NCI-H2227 (cell line): ENCODE results near the gene KRTAP17-1.
"Not testable (repeated sequence)": the region's sequence is repeated elsewhere in the genome, so short reads cannot be mapped to it uniquely, and the experiment has no call there.

Experiments
- DNase-seq: peaks from one replicate; lab custom pipeline; 2025; ENCODE audit not compliant: unreplicated experiment; lab: John Stamatoyannopoulos, UW

Gene KRTAP17-1

GRCh38 chr17:41315204-41315794 lies at the start of gene KRTAP17-1:
KRTAP17-1 (minus strand) TSS chr17:41315710; CDS start chr17:41315650, 60 bp downstream.
- no peak for DNase-seq

GRCh38 chr17:41363881-41364280 lies 48.4 kb upstream of the KRTAP17-1 start:
- no peak for DNase-seq

- no peak for DNase-seq
These were observed 44.9 kb upstream of the KRTAP17-1 start for GRCh38 chr17:41360296-41360995.

- no peak for DNase-seq
These were observed 39.0 kb upstream of the KRTAP17-1 start for GRCh38 chr17:41354536-41354935.

- no peak for DNase-seq
These were observed 37.3 kb upstream of the KRTAP17-1 start for GRCh38 chr17:41352597-41353366.

- DNase-seq = no peak
These were observed 35.7 kb upstream of the KRTAP17-1 start for GRCh38 chr17:41351177-41351576.

GRCh38 chr17:41350381-41350878 lies 34.9 kb upstream of the KRTAP17-1 start, which contains the start of gene KRT33A:
KRT33A (minus strand) TSS chr17:41350828; CDS start chr17:41350767, 61 bp downstream.
- not testable (repeated sequence) for DNase-seq

- no peak for DNase-seq
These were observed 32.6 kb upstream of the KRTAP17-1 start for GRCh38 chr17:41347869-41348760.

GRCh38 chr17:41346421-41346820 lies 30.9 kb upstream of the KRTAP17-1 start:
- DNase-seq = not testable (repeated sequence)

- no peak for DNase-seq
These were observed 30.5 kb upstream of the KRTAP17-1 start for GRCh38 chr17:41345992-41346391.

GRCh38 chr17:41343029-41343428 lies 27.5 kb upstream of the KRTAP17-1 start:
- no peak for DNase-seq

GRCh38 chr17:41340934-41341861 lies 25.7 kb upstream of the KRTAP17-1 start:
- no peak for DNase-seq

- DNase-seq = no peak
These were observed 25.0 kb upstream of the KRTAP17-1 start for GRCh38 chr17:41340494-41340893.

GRCh38 chr17:41339571-41340172 lies 24.2 kb upstream of the KRTAP17-1 start:
- DNase-seq = no peak

GRCh38 chr17:41338961-41339485 lies 23.5 kb upstream of the KRTAP17-1 start:
- no peak for DNase-seq

GRCh38 chr17:41335747-41336146 lies 20.2 kb upstream of the KRTAP17-1 start:
- no peak for DNase-seq

GRCh38 chr17:41334385-41335305 lies 19.1 kb upstream of the KRTAP17-1 start:
- no peak for DNase-seq

GRCh38 chr17:41333836-41334235 lies 18.3 kb upstream of the KRTAP17-1 start:
- no peak for DNase-seq
